Colonic mucosa (tissue), 4 donors: ENCODE data around the gene SLMAP. TPM values are rescaled to one million over a fixed set of nuclear protein-coding genes. Genes with fewer than 3 reads are reported as not detected.

Experiments
- DNase-seq: peaks from one replicate; pipeline ENCODE4 v3.0.0-alpha.2; 2020
- H3K27ac ChIP-seq: fragments of 200-600 bp; one replicate; pipeline ENCODE4 v1.8.0; 2021
- H3K27me3 ChIP-seq: fragments of 200-600 bp; one replicate; pipeline ENCODE4 v1.8.0; 2021
- H3K36me3 ChIP-seq: fragments of 200-600 bp; one replicate; pipeline ENCODE4 v1.8.0; 2021
- H3K4me1 ChIP-seq: fragments of 200-600 bp; one replicate; pipeline ENCODE4 v1.8.0; 2021; ENCODE audit warnings: mild to moderate bottlenecking
- H3K4me3 ChIP-seq: fragments of 200-600 bp; one replicate; pipeline ENCODE4 v1.8.0; 2021
- H3K9ac ChIP-seq, 2 donors: one replicate each; pipeline ENCODE4 v1.7.0; 2013; ENCODE audit warnings: control low read depth in 2 of 2, low read depth in 2 of 2, low read length in 2 of 2
- H3K9me3 ChIP-seq: fragments of 200-600 bp; one replicate; pipeline ENCODE4 v1.8.0; 2021
- CTCF ChIP-seq: fragments of 200-600 bp; IDR thresholded peaks from one replicate; pipeline ENCODE4 v1.8.0; 2022; ENCODE audit warnings: antibody characterized with exemption, mild to moderate bottlenecking
- intact Hi-C: fragments of 100-400 bp; cut with DNase I; formaldehyde crosslinking; loops from one replicate; pipeline ENCODE4 v1.14.1; 2022
- total RNA-seq, 2 donors: library from RNA; stranded (reverse); fragmentation: NEBNext Ultra II Directional in 1 of 2; extraction: Animal tissue kit (Norgen Biotek cat#: 25700) in 1 of 2; gene quantifications; one replicate each; pipeline ENCODE4 v1.2.1, GENCODE V29; 2021
- donor health status: healthy.
- donor health status: DM: no; HTN: no; CAD: no.
- donor health status: DM: no; HTN: no; CAD: no.

SLMAP gene
- total RNA-seq, 2 donors from 2014 or later: 81.1 to 124 TPM

GRCh38 chr3:57963811-57964346, 207.8 kb downstream of the SLMAP start:
- no peak for DNase-seq
- TF ChIP-seq CTCF: no peak
- no peak overlapping the region for H3K4me3 ChIP-seq
- no peaks in the 10 kb centered on the region for H3K27me3 ChIP-seq
- no peaks in the 10 kb centered on the region for H3K9me3 ChIP-seq
- intact Hi-C loops: loop anchor here (10.0 kb wide), 1 partner anchor 211 kb away; no protein-coding TSS in a partner anchor
- no peak overlapping the region for H3K27ac ChIP-seq
- no peak overlapping the region for H3K9ac ChIP-seq
- H3K4me1 ChIP-seq: peaks cover 17% of the 10 kb centered on the region
- no peaks in the 10 kb centered on the region for H3K36me3 ChIP-seq

GRCh38 chr3:57966829-57967228, 210.7 kb downstream of the SLMAP start:
- H3K9ac ChIP-seq: no peak overlapping the region
- H3K36me3 ChIP-seq: no peaks in the 10 kb centered on the region
- peaks cover 5% of the 10 kb centered on the region for H3K4me1 ChIP-seq
- intact Hi-C loops: loop anchor here (10.0 kb wide), 1 partner anchor 208 kb away; no protein-coding TSS in a partner anchor
- no peak for DNase-seq
- no peak for TF ChIP-seq CTCF
- no peaks in the 10 kb centered on the region for H3K27me3 ChIP-seq
- no peaks in the 10 kb centered on the region for H3K9me3 ChIP-seq
- H3K27ac ChIP-seq: peak overlapping the region; percentile 20
- H3K4me3 ChIP-seq: no peak overlapping the region

- peaks cover 12% of the 10 kb centered on the region for H3K4me1 ChIP-seq
- no peak overlapping the region for H3K4me3 ChIP-seq
- H3K36me3 ChIP-seq: no peaks in the 10 kb centered on the region
- intact Hi-C loops: loop anchor here (10.0 kb wide), 1 partner anchor 207 kb away; no protein-coding TSS in a partner anchor
- no peaks in the 10 kb centered on the region for H3K27me3 ChIP-seq
- no peak for TF ChIP-seq CTCF
- peak overlapping the region in 1 of 2 donors; percentile 3 for H3K9ac ChIP-seq
- DNase-seq: peak; percentile 80
- peak overlapping the region; percentile 48 for H3K27ac ChIP-seq
- H3K9me3 ChIP-seq: no peaks in the 10 kb centered on the region
Observed at GRCh38 chr3:57967590-57967989, 211.5 kb downstream of the SLMAP start.

DNA sequence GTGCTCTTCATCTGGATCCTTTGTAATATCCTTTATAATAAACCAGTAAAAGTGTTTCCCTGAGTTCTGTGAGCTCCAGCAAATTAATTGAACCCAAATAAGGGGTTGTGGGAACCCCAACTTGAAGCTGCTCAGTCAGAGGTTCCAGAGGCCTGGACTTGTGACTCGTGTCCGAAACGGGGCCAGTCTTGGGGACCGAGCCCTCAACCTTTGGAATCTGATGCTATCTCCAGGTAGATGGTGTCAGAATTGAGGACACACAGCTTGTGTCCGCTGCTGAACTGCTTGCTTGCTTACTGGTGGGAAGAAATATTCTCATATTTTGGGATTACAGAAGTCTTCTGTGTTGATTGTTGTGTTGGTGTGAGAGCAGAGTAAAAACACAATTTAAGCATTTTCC, 212.4 kb downstream of the SLMAP start:
- intact Hi-C loops: loop anchor here (10.0 kb wide), 1 partner anchor 206 kb away; no protein-coding TSS in a partner anchor
- DNase-seq: no peak
- no peak for TF ChIP-seq CTCF
- Histone ChIP-seq H3K27ac (peak overlapping the region; percentile 48), H3K9ac (peak overlapping the region in 1 of 2 donors; percentile 46), H3K9me3 (no peaks in the 10 kb centered on the region), H3K4me1 (peaks cover 12% of the 10 kb centered on the region), H3K27me3 (no peaks in the 10 kb centered on the region), H3K36me3 (no peaks in the 10 kb centered on the region), H3K4me3 (no peak overlapping the region)

- no peak for TF ChIP-seq CTCF
- peak; percentile 98 for DNase-seq
- peaks cover 18% of the 10 kb centered on the region for H3K4me1 ChIP-seq
- H3K36me3 ChIP-seq: no peaks in the 10 kb centered on the region
- no peak overlapping the region for H3K4me3 ChIP-seq
- H3K27ac ChIP-seq: peak overlapping the region; percentile 90
- H3K9ac ChIP-seq: peak overlapping the region; percentile 61 to 89
- H3K9me3 ChIP-seq: no peaks in the 10 kb centered on the region
- intact Hi-C loops: no loop called here
- H3K27me3 ChIP-seq: no peaks in the 10 kb centered on the region
Observed at GRCh38 chr3:57971975-57972374, 215.9 kb downstream of the SLMAP start.
